ENCODE measurements around the gene MARCHF3.

GRCh38 chr5:126875303-126875785, 155.0 kb downstream of the MARCHF3 start:
- TF ChIP-seq POLR2AphosphoS5 (IDR thresholded peaks at IDR 0.05) (peak; percentile 96), CTCF (IDR thresholded peaks at IDR 0.05; ENCODE audit: poor library complexity, severe bottlenecking) (no peak), EP300 (conservative IDR thresholded peaks at IDR 0.05; ENCODE audit: poor library complexity, severe bottlenecking) (peak; percentile 92), RAD21 (conservative IDR thresholded peaks at IDR 0.05) (peak; percentile 36), SMC3 (conservative IDR thresholded peaks at IDR 0.05; ENCODE audit: poor library complexity) (peak; percentile 20)

Measured in neural cell (in vitro differentiated cells).